Heart left ventricle (tissue), 13 donors: ENCODE data around the gene FASN.

Experiments used
- CTCF ChIP-seq, 12 donors: fragments of 200-600 bp; sonication (generic) in 4 of 12; IDR thresholded peaks; one replicate each; pipeline versions ENCODE4 v1.5.0 to v1.8.0; 2018 to 2022; ENCODE audit warnings: antibody characterized with exemption in 12 of 12, mild to moderate bottlenecking in 5 of 12
- POLR2A ChIP-seq, 2 donors: fragments of 450-650 bp; IDR thresholded peaks; one replicate each; pipeline ENCODE4 v1.6.1; 2017; ENCODE audit warnings: antibody characterized with exemption in 2 of 2, mild to moderate bottlenecking in 2 of 2, moderate library complexity in 2 of 2
- donor health status: ischemic (EF 13 %, LVEDD 7.1; RV severe dilation, severe dysfunction).
- donor health status: DM: no; HTN: yes; CAD: no.
- donor health status: DM: no; HTN: no; CAD: no.
- donor health status: ischemic (EF 25% LVEDD 6.9; RV normal size, moderate dysfunction).
- donor health status: ischemic (EF 25% LVEDD 5.7; RV mildly dilated, moderate dysfunction).
- donor health status: ischemic (EF 35%, LVEDD 5.7; RV mildly dilated, moderate dysfunction).
- donor health status: nonischemic (EF 11% LVEDD 7.7; RV severe dilation, severe dysfunction).
- donor health status: DM: yes; HTN: yes; CAD: no.
- donor health status: PGD.
- donor health status: ischemic (EF 29% LVEDD 5.4; RV normal size, mild dysfunction).
- donor health status: nonischemic (EF 23%, LVEDD 6.1; RV moderate dilation, normal function).

GRCh38 chr17:82062076-82062983 is 35.7 kb downstream of the FASN start:
- TF ChIP-seq CTCF (IDR thresholded peaks at IDR 0.05) (no peak), POLR2A (IDR thresholded peaks at IDR 0.05) (no peak)
